ENCODE results near the gene ZNF791. TPM values are rescaled to one million over a fixed set of nuclear protein-coding genes. Genes with fewer than 3 reads are reported as not detected.

The ZNF791 gene
- total and polyA plus RNA-seq, 9 donors = 13.6 to 44.3 (median 34.0) TPM

GRCh38 chr19:12636631-12637030 lies 25.9 kb downstream of the ZNF791 start:
- Histone ChIP-seq H3K36me3 (no peaks in the 10 kb centered on the region), H3K27me3 (no peaks in the 10 kb centered on the region), H3K4me3 (no peak overlapping the region), H3K9me3 (no peaks in the 10 kb centered on the region), H3K4me1 (ENCODE audit: insufficient read depth) (peaks cover 5% of the 10 kb centered on the region), H3K27ac (no peak overlapping the region)
- WGBS, 3 donors = 76 to 87% (median 76%) methylated on average over 13 of the region's 13 CpGs
- no peak for DNase-seq
- no peak for TF ChIP-seq CTCF (IDR thresholded peaks at IDR 0.05)
- TF ChIP-seq EP300 (IDR thresholded peaks at IDR 0.05) = no peak
- intact Hi-C loops (cut with DNase I) = no loop called here

GRCh38 chr19:12638611-12639182 lies 28.0 kb downstream of the ZNF791 start:
- no peak overlapping the region for H3K27ac ChIP-seq
- H3K4me3 ChIP-seq = no peak overlapping the region
- no peak for DNase-seq
- no peak for TF ChIP-seq EP300 (IDR thresholded peaks at IDR 0.05)
- no peak for TF ChIP-seq CTCF (IDR thresholded peaks at IDR 0.05)
- no peak for TF ChIP-seq POLR2A (IDR thresholded peaks at IDR 0.05)
- H3K27me3 ChIP-seq = no peaks in the 10 kb centered on the region
- WGBS, 3 donors = 91 to 96% (median 93%) methylated on average over 22 of the region's 22 CpGs
- H3K9me3 ChIP-seq = no peaks in the 10 kb centered on the region
- H3K4me1 ChIP-seq (ENCODE audit: insufficient read depth) = peaks cover 5% of the 10 kb centered on the region
- intact Hi-C loops (cut with DNase I) = no loop called here
- no peaks in the 10 kb centered on the region for H3K36me3 ChIP-seq

GRCh38 chr19:12639901-12640613 lies 29.3 kb downstream of the ZNF791 start:
- Histone ChIP-seq H3K27ac (no peak overlapping the region), H3K4me3 (peak overlapping the region; percentile 10), H3K4me1 (ENCODE audit: insufficient read depth) (peaks cover 5% of the 10 kb centered on the region), H3K36me3 (no peaks in the 10 kb centered on the region), H3K27me3 (no peaks in the 10 kb centered on the region), H3K9me3 (no peaks in the 10 kb centered on the region)
- TF ChIP-seq POLR2A (IDR thresholded peaks at IDR 0.05) (no peak), EP300 (IDR thresholded peaks at IDR 0.05) (no peak), CTCF (IDR thresholded peaks at IDR 0.05) (peak; percentile 53 to 69 (median 58))
- intact Hi-C loops (cut with DNase I) = no loop called here
- DNase-seq = peak; percentile 70 to 83 (median 81)
- whole genome bisulfite sequencing, 3 donors = 9 to 11% (median 10%) methylated on average over 18 to 39 of the region's 39 CpGs

- intact Hi-C loops (cut with DNase I) = no loop called here
- peaks cover 5% of the 10 kb centered on the region for H3K4me1 ChIP-seq (ENCODE audit: insufficient read depth)
- no peak for TF ChIP-seq CTCF (IDR thresholded peaks at IDR 0.05)
- no peak for TF ChIP-seq POLR2A (IDR thresholded peaks at IDR 0.05)
- TF ChIP-seq EP300 (IDR thresholded peaks at IDR 0.05) = no peak
- no peak overlapping the region for H3K27ac ChIP-seq
- 64 to 67% (median 65%) methylated on average over 13 of the region's 13 CpGs for WGBS, 3 donors
- DNase-seq = no peak
- H3K27me3 ChIP-seq = no peaks in the 10 kb centered on the region
- no peaks in the 10 kb centered on the region for H3K9me3 ChIP-seq
- no peaks in the 10 kb centered on the region for H3K36me3 ChIP-seq
- H3K4me3 ChIP-seq = no peak overlapping the region
These were observed 30.7 kb downstream of the ZNF791 start for GRCh38 chr19:12641456-12641855.
